HepG2 (cell line): Measurements from ENCODE around the gene CEBPB. TPM values are rescaled to one million over a fixed set of nuclear protein-coding genes. Genes with fewer than 3 reads are reported as not detected.

Experiments
- ATF4 ChIP-seq, 2 experiments: fragments of 450-650 bp in 1 of 2; sonication (generic) in 1 of 2; formaldehyde crosslinking; IDR thresholded peaks; 2 replicates each; pipeline versions ENCODE4 v1.5.0 to v1.8.0; 2020 to 2022; ENCODE audit warnings: mild to moderate bottlenecking in 1 of 2, missing genetic modification reagents in 1 of 2
- ATM ChIP-seq: fragments of 450-650 bp; IDR thresholded peaks from 2 replicates; pipeline ENCODE4 v1.7.1; 2017; ENCODE audit warnings: mild to moderate bottlenecking, borderline replicate concordance
- CEBPG ChIP-seq: IDR thresholded peaks from 2 replicates; pipeline ENCODE4 v1.6.1; 2016
- ELF3 ChIP-seq: IDR thresholded peaks from 2 replicates; pipeline ENCODE4 v1.6.1; 2016; ENCODE audit warnings: missing genetic modification reagents, missing compliant biosample characterization
- HNF4A ChIP-seq: sonication (generic); formaldehyde crosslinking; IDR thresholded peaks from 2 replicates; pipeline ENCODE4 v1.4.0; 2020; ENCODE audit warnings: missing genetic modification reagents
- HNRNPUL1 ChIP-seq: fragments of 200-400 bp; formaldehyde crosslinking; IDR thresholded peaks from 2 replicates; pipeline ENCODE4 v1.6.1; 2017; ENCODE audit warnings: low read depth, mild to moderate bottlenecking, low read length, moderate library complexity
- MATR3 ChIP-seq: sonication (generic); formaldehyde crosslinking; IDR thresholded peaks from 2 replicates; pipeline ENCODE4 v1.4.0; 2020; ENCODE audit warnings: missing genetic modification reagents
- MXD4 ChIP-seq: IDR thresholded peaks from 2 replicates; pipeline ENCODE4 v1.6.1; 2016; ENCODE audit warnings: mild to moderate bottlenecking, missing biosample characterization, missing genetic modification reagents
- NR2C2 ChIP-seq: sonication (generic); formaldehyde crosslinking; IDR thresholded peaks from 2 replicates; pipeline ENCODE4 v1.4.0; 2020; ENCODE audit warnings: missing genetic modification reagents, mild to moderate bottlenecking, moderate library complexity, borderline replicate concordance
- PATZ1 ChIP-seq: sonication (generic); formaldehyde crosslinking; IDR thresholded peaks from 2 replicates; pipeline ENCODE4 v1.4.0; 2020; ENCODE audit warnings: missing genetic modification reagents
- SNAPC2 ChIP-seq: sonication (generic); formaldehyde crosslinking; IDR thresholded peaks from 2 replicates; pipeline ENCODE4 v1.8.1; 2022; ENCODE audit warnings: mild to moderate bottlenecking, missing genetic modification reagents
- SNRNP70 ChIP-seq: fragments of 200-400 bp; formaldehyde crosslinking; IDR thresholded peaks from 2 replicates; pipeline ENCODE4 v1.6.1; 2017; ENCODE audit warnings: mild to moderate bottlenecking, low read depth, low read length, moderate library complexity
- STAG1 ChIP-seq: sonication (generic); formaldehyde crosslinking; IDR thresholded peaks from 2 replicates; pipeline ENCODE4 v1.4.0; 2020; ENCODE audit warnings: missing genetic modification reagents
- TARDBP ChIP-seq: sonication (generic); formaldehyde crosslinking; IDR thresholded peaks from 2 replicates; pipeline ENCODE4 v1.8.0; 2022; ENCODE audit warnings: mild to moderate bottlenecking, missing genetic modification reagents
- TIGD3 ChIP-seq: sonication (generic); formaldehyde crosslinking; IDR thresholded peaks from 2 replicates; pipeline ENCODE4 v1.5.1; 2020; ENCODE audit warnings: mild to moderate bottlenecking, missing genetic modification reagents, borderline replicate concordance
- ZBTB20 ChIP-seq: sonication (generic); formaldehyde crosslinking; IDR thresholded peaks from 2 replicates; pipeline ENCODE4 v1.8.1; 2023; ENCODE audit warnings: missing genetic modification reagents, low read depth, mild to moderate bottlenecking, borderline replicate concordance
- ZBTB42 ChIP-seq: sonication (generic); formaldehyde crosslinking; IDR thresholded peaks from 2 replicates; pipeline ENCODE4 v1.5.0; 2020; ENCODE audit warnings: mild to moderate bottlenecking, missing genetic modification reagents
- ZMYM4 ChIP-seq: sonication (generic); formaldehyde crosslinking; IDR thresholded peaks from 2 replicates; pipeline ENCODE4 v1.8.1; 2023; ENCODE audit warnings: mild to moderate bottlenecking, missing genetic modification reagents
- ZNF281 ChIP-seq: sonication (generic); formaldehyde crosslinking; IDR thresholded peaks from 2 replicates; pipeline ENCODE4 v1.4.0; 2020; ENCODE audit warnings: missing genetic modification reagents, borderline replicate concordance
- ZNF350 ChIP-seq: sonication (generic); formaldehyde crosslinking; IDR thresholded peaks from 2 replicates; pipeline ENCODE4 v1.4.0; 2020; ENCODE audit warnings: mild to moderate bottlenecking, low read depth, missing genetic modification reagents, borderline replicate concordance
- ZNF550 ChIP-seq: sonication (generic); formaldehyde crosslinking; IDR thresholded peaks from 2 replicates; pipeline ENCODE4 v1.4.0; 2020; ENCODE audit warnings: mild to moderate bottlenecking, missing genetic modification reagents, borderline replicate concordance
- ZNF577 ChIP-seq: sonication (generic); formaldehyde crosslinking; IDR thresholded peaks from 2 replicates; pipeline ENCODE4 v1.4.0; 2020; ENCODE audit warnings: mild to moderate bottlenecking, low read depth, missing genetic modification reagents, borderline replicate concordance
- ZNF75D ChIP-seq: sonication (generic); formaldehyde crosslinking; IDR thresholded peaks from 2 replicates; pipeline ENCODE4 v1.8.1; 2023; ENCODE audit warnings: missing genetic modification reagents, mild to moderate bottlenecking, borderline replicate concordance
- polyA plus RNA-seq, 8 experiments: library from polyadenylated mRNA; depleted of rRNA in 3 of 8; stranded (reverse) in 7 of 8; unstranded in 1 of 8; fragments of >200 nt; fragmentation: Illumina TruSeq in 4 of 8; extraction: Trizol in 4 of 8; gene quantifications; 2 replicates each; pipeline versions ENCODE4 v1.2.1 to v1.2.3, GENCODE V29; 2011 to 2016; ENCODE audit warnings: low read depth in 4 of 8, missing spikeins in 1 of 8, mixed read lengths in 1 of 8; ENCODE audit not compliant: insufficient read depth in 1 of 8
- total RNA-seq, 5 experiments: library from RNA; depleted of rRNA; stranded (reverse); fragments of >200 nt; fragmentation: Illumina TruSeq; extraction: Trizol; gene quantifications; 2 replicates each; pipeline ENCODE4 v1.2.3, GENCODE V29; 2016; ENCODE audit warnings: low read depth in 1 of 5

The CEBPB gene
- total and polyA plus RNA-seq, 2 of the 13 experiments (the other 11 are each of a cell fraction or from before 2014, with no cell fraction given) = 18.5 to 28.2 TPM

GRCh38 chr20:50187403-50188051 lies 3.1 kb upstream of the CEBPB start (continued):
- TF ChIP-seq NR2C2 (CRISPR knock-in tag) = peak; percentile 37; the same call in 1 of the 2 replicates
- no peak for TF ChIP-seq HNRNPUL1
- TF ChIP-seq MATR3 (CRISPR knock-in tag) = no peak
- TF ChIP-seq ATM = no peak
- TF ChIP-seq CEBPG = peak; percentile 97
- TF ChIP-seq TARDBP (CRISPR knock-in tag) = peak; percentile 76
- peak; percentile 76; the same call in 1 of the 2 replicates for TF ChIP-seq ZNF350 (CRISPR knock-in tag)
- TF ChIP-seq HNF4A (CRISPR knock-in tag) = no peak
- no peak for TF ChIP-seq ZBTB42 (CRISPR knock-in tag)
- peak in 1 of 2 experiments; percentile 89; a peak in 2 of 4 replicates for TF ChIP-seq ATF4 (CRISPR knock-in tag; IDR thresholded peaks at IDR 0.05)
- TF ChIP-seq TIGD3 (CRISPR knock-in tag) = no peak
- TF ChIP-seq SNRNP70 = no peak
- 0 out of 2 replicates have a peak, but pooled peaks have one; percentile 32 for TF ChIP-seq ZNF577 (CRISPR knock-in tag)
- TF ChIP-seq STAG1 (CRISPR knock-in tag) = peak; percentile 12
- 0 out of 2 replicates have a peak, but pooled peaks have one; percentile 84 for TF ChIP-seq ZNF550 (CRISPR knock-in tag)
- peak; percentile 35; the same call in 1 of the 2 replicates for TF ChIP-seq ELF3 (CRISPR knock-in tag)
- TF ChIP-seq MXD4 (CRISPR knock-in tag) = no peak
- TF ChIP-seq SNAPC2 (CRISPR knock-in tag) = peak; percentile 90; the same call in 1 of the 2 replicates
- TF ChIP-seq PATZ1 = peak; percentile 87
- TF ChIP-seq ZNF281 = peak; percentile 95
- TF ChIP-seq ZBTB20 = 0 out of 2 replicates have a peak, but pooled peaks have one; percentile 13
- TF ChIP-seq ZMYM4 (CRISPR knock-in tag) = peak; percentile 63; the same call in 1 of the 2 replicates
- TF ChIP-seq ZNF75D = no peak
